A673 (cell line): ENCODE results near the gene CEBPB. TPM values are rescaled to one million over a fixed set of nuclear protein-coding genes. Genes with fewer than 3 reads are reported as not detected.

ENCODE experiments used
- BruUV-seq: library from RNA; stranded (reverse); fragments of 400-500 nt; replicated peaks from 2 replicates; lab custom pipeline; 2021; lab: Mats Ljungman, UMichigan
- CTCF ChIA-PET: fragments of 300-600 bp; sonication (Branson Sonifier 250); formaldehyde crosslinking; loops from one replicate; lab custom pipeline; 2022; ENCODE audit warnings: antibody characterized with exemption; lab: Charles Lee
- POLR2A ChIA-PET: fragments of 300-600 bp; sonication (Branson Sonifier 250); formaldehyde crosslinking; loops from one replicate; lab custom pipeline; 2022; ENCODE audit warnings: antibody characterized with exemption; ENCODE audit not compliant: low non-redundant PET; lab: Charles Lee
- DNase-seq: peaks from one replicate; pipeline ENCODE4 v3.0.0-alpha.2; 2015; ENCODE audit warnings: low spot score
- H3K27ac ChIP-seq: fragments of 200-600 bp; sonication (generic); 2 replicates; pipeline ENCODE4 v1.5.1; 2016; ENCODE audit warnings: mixed run types, low read depth, mild to moderate bottlenecking, mixed read lengths, antibody characterized with exemption, low read length; ENCODE audit not compliant: poor library complexity, severe bottlenecking
- H3K27me3 ChIP-seq: fragments of 200-600 bp; sonication (generic); replicated peaks from 2 replicates; pipeline ENCODE4 v1.6.1; 2017; ENCODE audit warnings: mixed run types, low read depth, mild to moderate bottlenecking, mixed read lengths, antibody characterized with exemption, low read length; ENCODE audit not compliant: insufficient read depth, poor library complexity
- H3K36me3 ChIP-seq: fragments of 200-600 bp; sonication (generic); 2 replicates; pipeline ENCODE4 v1.6.1; 2016; ENCODE audit warnings: mixed run types, mild to moderate bottlenecking, mixed read lengths, antibody characterized with exemption, low read length; ENCODE audit not compliant: insufficient read depth, poor library complexity, severe bottlenecking
- H3K4me1 ChIP-seq: fragments of 200-600 bp; sonication (generic); 2 replicates; pipeline ENCODE4 v1.6.1; 2017; ENCODE audit warnings: mixed run types, mild to moderate bottlenecking, mixed read lengths, antibody characterized with exemption, low read length; ENCODE audit not compliant: insufficient read depth, poor library complexity, severe bottlenecking
- H3K4me3 ChIP-seq: fragments of 200-600 bp; sonication (generic); 2 replicates; pipeline ENCODE4 v1.5.1; 2016; ENCODE audit warnings: low read depth, mixed run types, mild to moderate bottlenecking, mixed read lengths, low read length; ENCODE audit not compliant: poor library complexity, severe bottlenecking
- H3K9me3 ChIP-seq: fragments of 200-600 bp; sonication (generic); 2 replicates; pipeline ENCODE4 v1.6.1; 2016; ENCODE audit warnings: mixed run types, low read depth, mild to moderate bottlenecking, mixed read lengths, antibody characterized with exemption, low read length; ENCODE audit not compliant: poor library complexity, severe bottlenecking
- CTCF ChIP-seq: fragments of 300-800, 200-600 bp; sonication (generic); conservative IDR thresholded peaks from 2 replicates; pipeline ENCODE4 v1.5.1; 2017; ENCODE audit warnings: low read depth, mild to moderate bottlenecking, antibody characterized with exemption, low read length, moderate library complexity, mixed read lengths
- EZH2 ChIP-seq: fragments of 200-600 bp; sonication (generic); IDR thresholded peaks from 2 replicates; pipeline ENCODE4 v1.6.1; 2017; ENCODE audit warnings: borderline replicate concordance, low read depth, mild to moderate bottlenecking, mixed read lengths, antibody characterized with exemption, low read length; ENCODE audit not compliant: poor library complexity, severe bottlenecking
- intact Hi-C: fragments of 100-400 bp; cut with micrococcal nuclease; formaldehyde crosslinking; loops from one replicate; pipeline ENCODE4 v1.10.0; 2022; ENCODE audit not compliant: unreplicated experiment
- total RNA-seq: library from RNA; stranded (reverse); gene quantifications from 2 replicates; pipeline ENCODE4 v1.2.3, GENCODE V29; 2021

CEBPB gene
- total RNA-seq, 1 experiment from 2014 or later, result 130 TPM

GRCh38 chr20:50202677-50203076, 12.0 kb downstream of the CEBPB start:
- CTCF ChIA-PET, result no interaction called here
- H3K4me1 ChIP-seq, result no peaks in the 10 kb centered on the region
- DNase-seq, result no peak

GRCh38 chr20:50203951-50204937, 13.6 kb downstream of the CEBPB start:
- H3K27me3 ChIP-seq, result no peaks in the 10 kb centered on the region
- BruUV-seq, result no TSS peak
- POLR2A ChIA-PET, result no interaction called here

More at GRCh38 chr20:50202677-50203076, 12.0 kb downstream of the CEBPB start:
- BruUV-seq, result no TSS peak
- POLR2A ChIA-PET, result no interaction called here
- Histone ChIP-seq H3K36me3 (no peaks in the 10 kb centered on the region), H3K9me3 (peaks cover 15% of the 10 kb centered on the region), H3K27ac (no peak overlapping the region), H3K27me3 (no peaks in the 10 kb centered on the region), H3K4me3 (no peak overlapping the region)
- intact Hi-C loops, result no loop called here
- no peak for TF ChIP-seq CTCF
- no peak for TF ChIP-seq EZH2

GRCh38 chr20:50207026-50207425, 16.4 kb downstream of the CEBPB start:
- POLR2A ChIA-PET, result no interaction called here
- intact Hi-C loops, result no loop called here
- H3K27me3 ChIP-seq, result no peaks in the 10 kb centered on the region

More at GRCh38 chr20:50203951-50204937, 13.6 kb downstream of the CEBPB start:
- Histone ChIP-seq H3K4me3 (no peak overlapping the region), H3K36me3 (no peaks in the 10 kb centered on the region), H3K4me1 (no peaks in the 10 kb centered on the region), H3K9me3 (peaks cover 15% of the 10 kb centered on the region), H3K27ac (no peak overlapping the region)
- TF ChIP-seq CTCF, result no peak
- no peak for TF ChIP-seq EZH2
- DNase-seq, result no peak
- intact Hi-C loops, result no loop called here
- CTCF ChIA-PET, result interaction anchor here (0.7 kb wide), 1 partner anchor 251 kb away, joined by 3 read pairs; no protein-coding TSS in a partner anchor

More at GRCh38 chr20:50207026-50207425, 16.4 kb downstream of the CEBPB start:
- Histone ChIP-seq H3K27ac (no peak overlapping the region), H3K4me3 (no peak overlapping the region), H3K4me1 (no peaks in the 10 kb centered on the region), H3K9me3 (peaks cover 11% of the 10 kb centered on the region), H3K36me3 (no peaks in the 10 kb centered on the region)
- CTCF ChIA-PET, result no interaction called here
- DNase-seq, result no peak
- no TSS peak for BruUV-seq
- TF ChIP-seq CTCF (no peak), EZH2 (no peak)
